Neuronal stem cell (in vitro differentiated cells): Measurements from ENCODE around the gene CST3.
A peak's percentile ranks its signal among the peaks of the same experiment; 100 is the strongest.

Experiments
- DNase-seq: peaks from one replicate; pipeline ENCODE4 v3.0.0-alpha.2; 2013; ENCODE audit warnings: low spot score
- H2AFZ ChIP-seq: one replicate; pipeline ENCODE4 v1.6.1; 2013; ENCODE audit warnings: mild to moderate bottlenecking, low read length, inconsistent platforms
- H2AK5ac ChIP-seq: 2 replicates; pipeline ENCODE4 v1.6.1; 2013; ENCODE audit warnings: low read depth, mild to moderate bottlenecking, inconsistent platforms, low read length, moderate library complexity, mixed read lengths
- H2BK120ac ChIP-seq: 2 replicates; pipeline ENCODE4 v1.6.1; 2013; ENCODE audit warnings: low read depth, mild to moderate bottlenecking, inconsistent platforms, low read length, moderate library complexity, mixed read lengths
- H2BK12ac ChIP-seq: one replicate; pipeline ENCODE4 v1.6.1; 2013; ENCODE audit warnings: low read length, inconsistent platforms
- H2BK15ac ChIP-seq: 2 replicates; pipeline ENCODE4 v1.6.1; 2013; ENCODE audit warnings: mild to moderate bottlenecking, low read length, inconsistent platforms, mixed read lengths
- H2BK5ac ChIP-seq: one replicate; pipeline ENCODE4 v1.6.1; 2013; ENCODE audit warnings: inconsistent platforms, mild to moderate bottlenecking, low read length, moderate library complexity
- H3K14ac ChIP-seq: one replicate; pipeline ENCODE4 v1.6.1; 2013; ENCODE audit warnings: low read length, inconsistent platforms
- H3K18ac ChIP-seq: 2 replicates; pipeline ENCODE4 v1.6.1; 2013; ENCODE audit warnings: low read length, inconsistent platforms
- H3K23ac ChIP-seq: 2 replicates; pipeline ENCODE4 v1.6.1; 2013; ENCODE audit warnings: low read depth, mild to moderate bottlenecking, mixed read lengths, low read length, inconsistent platforms; ENCODE audit not compliant: poor library complexity
- H3K27ac ChIP-seq: replicated peaks from 3 replicates; pipeline ENCODE4 v1.5.1; 2013; ENCODE audit warnings: low read length, inconsistent platforms
- H3K27me3 ChIP-seq, 3 experiments: 2 replicates each; pipeline ENCODE4 v1.6.1; 2013; ENCODE audit warnings: low read length in 3 of 3, mild to moderate bottlenecking in 2 of 3, inconsistent platforms in 1 of 3, low read depth in 1 of 3, mixed read lengths in 1 of 3, moderate library complexity in 1 of 3; ENCODE audit not compliant: control insufficient read depth in 3 of 3, insufficient read depth in 3 of 3
- H3K36me3 ChIP-seq, 2 donors: replicated peaks in 1 of 2; 2 replicates each; pipeline ENCODE4 v1.6.1; 2013; ENCODE audit warnings: low read length in 2 of 2; ENCODE audit not compliant: control insufficient read depth in 2 of 2, insufficient read depth in 2 of 2
- H3K4ac ChIP-seq: 2 replicates; pipeline ENCODE4 v1.6.1; 2013; ENCODE audit warnings: inconsistent platforms, mild to moderate bottlenecking, low read length, moderate library complexity
- H3K4me1 ChIP-seq, 2 donors: 1 replicate in 1 of 2; 2 replicates in 1 of 2; pipeline ENCODE4 v1.6.1; 2013; ENCODE audit warnings: low read length in 2 of 2, low read depth in 1 of 2; ENCODE audit not compliant: control insufficient read depth in 2 of 2, insufficient read depth in 1 of 2
- H3K4me2 ChIP-seq: one replicate; pipeline ENCODE4 v1.6.1; 2013; ENCODE audit warnings: mild to moderate bottlenecking, low read length, inconsistent platforms; ENCODE audit not compliant: insufficient read depth, poor library complexity, severe bottlenecking
- H3K4me3 ChIP-seq, 2 donors: 2 replicates each; pipeline ENCODE4 v1.5.1; 2013; ENCODE audit warnings: low read length in 2 of 2, mild to moderate bottlenecking in 2 of 2, inconsistent platforms in 1 of 2, moderate library complexity in 1 of 2
- H3K79me1 ChIP-seq: one replicate; pipeline ENCODE4 v1.6.1; 2013; ENCODE audit warnings: low read depth, mild to moderate bottlenecking, inconsistent platforms, low read length, moderate library complexity
- H3K9ac ChIP-seq: one replicate; pipeline ENCODE4 v1.6.1; 2013; ENCODE audit warnings: mild to moderate bottlenecking, low read depth, low read length, inconsistent platforms; ENCODE audit not compliant: poor library complexity
- H3K9me3 ChIP-seq, 2 donors: replicated peaks in 1 of 2; 2 replicates each; pipeline versions ENCODE3 to v1.6.1; 2013; ENCODE audit warnings: low read length in 2 of 2, mild to moderate bottlenecking in 2 of 2, inconsistent platforms in 1 of 2, low read depth in 1 of 2, mixed read lengths in 1 of 2, moderate library complexity in 1 of 2; ENCODE audit not compliant: control insufficient read depth in 2 of 2, insufficient read depth in 1 of 2
- H4K8ac ChIP-seq: one replicate; pipeline ENCODE4 v1.6.1; 2013; ENCODE audit warnings: low read depth, mild to moderate bottlenecking, inconsistent platforms, low read length, moderate library complexity
- H4K91ac ChIP-seq: one replicate; pipeline ENCODE4 v1.6.1; 2013; ENCODE audit warnings: low read length, low read depth, mild to moderate bottlenecking, inconsistent platforms; ENCODE audit not compliant: poor library complexity
- WGBS, 2 donors: extraction: QIAGEN DNeasy Blood & Tissue Kit; methylation state at CpG; one replicate each; pipeline ENCODE4 v1.1.7; 2013; ENCODE audit warnings: missing lambda C conversion rate in 2 of 2, mixed read lengths in 1 of 2; ENCODE audit not compliant: insufficient read length in 2 of 2, insufficient replicate concordance in 1 of 2; ENCODE audit errors: extremely low coverage in 2 of 2; 5-methylcytosine and 5-hydroxymethylcytosine counted together

Gene CST3

GRCh38 chr20:23654000-23654399, 16.2 kb upstream of the CST3 start:
- H3K27ac ChIP-seq, result no peak overlapping the region
- no peak overlapping the region for H4K8ac ChIP-seq
- WGBS, 2 donors, result no CpG with 5 or more reads among the region's 2 CpGs
- H3K79me1 ChIP-seq, result no peaks in the 10 kb centered on the region
- H3K9me3 ChIP-seq, result no peaks in the 10 kb centered on the region
- no peaks in the 10 kb centered on the region for H3K36me3 ChIP-seq
- H2BK15ac ChIP-seq, result no peak overlapping the region
- H2AK5ac ChIP-seq, result no peak overlapping the region
- no peak overlapping the region for H3K14ac ChIP-seq
- no peak overlapping the region for H3K9ac ChIP-seq
- peaks cover 0 to 44% (median 0%) of the 10 kb centered on the region in 3 experiments for H3K27me3 ChIP-seq
- H3K4me1 ChIP-seq, result no peaks in the 10 kb centered on the region
- H2AFZ ChIP-seq, result no peak overlapping the region
- no peak overlapping the region for H2BK12ac ChIP-seq
- H3K4ac ChIP-seq, result no peak overlapping the region
- no peak overlapping the region for H3K23ac ChIP-seq
- no peak overlapping the region for H3K4me2 ChIP-seq
- H3K18ac ChIP-seq, result no peak overlapping the region
- no peak overlapping the region for H2BK5ac ChIP-seq
- no peak for DNase-seq
- no peak overlapping the region for H2BK120ac ChIP-seq
- no peak overlapping the region for H3K4me3 ChIP-seq
- no peak overlapping the region for H4K91ac ChIP-seq

GRCh38 chr20:23653400-23653938, 15.7 kb upstream of the CST3 start:
- Histone ChIP-seq H3K23ac (no peak overlapping the region), H3K27me3 (peaks cover 0 to 43% (median 0%) of the 10 kb centered on the region in 3 experiments)
- DNase-seq, result no peak

GRCh38 chr20:23652926-23653325, 15.2 kb upstream of the CST3 start:
- H4K8ac ChIP-seq, result no peak overlapping the region
- no peak overlapping the region for H3K27ac ChIP-seq
- H3K36me3 ChIP-seq, result no peaks in the 10 kb centered on the region
- H3K14ac ChIP-seq, result no peak overlapping the region
- no peak overlapping the region for H2AK5ac ChIP-seq
- no peak overlapping the region for H2AFZ ChIP-seq
- H2BK12ac ChIP-seq, result no peak overlapping the region
- H3K23ac ChIP-seq, result no peak overlapping the region
- DNase-seq, result no peak
- H3K18ac ChIP-seq, result no peak overlapping the region
- no peak overlapping the region for H3K9ac ChIP-seq
- H3K4me3 ChIP-seq, result no peak overlapping the region
- no peaks in the 10 kb centered on the region for H3K9me3 ChIP-seq
- H2BK5ac ChIP-seq, result no peak overlapping the region
- no peaks in the 10 kb centered on the region for H3K4me1 ChIP-seq
- H3K4me2 ChIP-seq, result no peak overlapping the region
- no peak overlapping the region for H3K4ac ChIP-seq
- WGBS, 2 donors, result no CpG with 5 or more reads among the region's 2 CpGs
- H3K79me1 ChIP-seq, result no peaks in the 10 kb centered on the region
- no peak overlapping the region for H2BK15ac ChIP-seq
- H3K27me3 ChIP-seq, result peaks cover 0 to 37% (median 0%) of the 10 kb centered on the region in 3 experiments
- no peak overlapping the region for H2BK120ac ChIP-seq
- H4K91ac ChIP-seq, result no peak overlapping the region

More at GRCh38 chr20:23653400-23653938, 15.7 kb upstream of the CST3 start:
- Histone ChIP-seq H3K4me2 (no peak overlapping the region), H2BK120ac (no peak overlapping the region), H2AK5ac (no peak overlapping the region), H3K4me3 (no peak overlapping the region), H3K14ac (no peak overlapping the region), H3K4ac (no peak overlapping the region), H3K36me3 (no peaks in the 10 kb centered on the region), H3K79me1 (no peaks in the 10 kb centered on the region), H2BK15ac (no peak overlapping the region), H2BK5ac (no peak overlapping the region), H3K4me1 (no peaks in the 10 kb centered on the region), H2AFZ (no peak overlapping the region), H3K9me3 (no peaks in the 10 kb centered on the region), H3K27ac (no peak overlapping the region), H4K8ac (no peak overlapping the region), H2BK12ac (no peak overlapping the region), H3K9ac (no peak overlapping the region), H4K91ac (no peak overlapping the region), H3K18ac (peak overlapping the region; percentile 65)
- WGBS, 2 donors, result no CpG with 5 or more reads among the region's 3 CpGs

- Histone ChIP-seq H2BK12ac (no peak overlapping the region), H2BK15ac (no peak overlapping the region), H3K36me3 (no peaks in the 10 kb centered on the region), H2BK120ac (no peak overlapping the region), H3K9me3 (no peaks in the 10 kb centered on the region), H3K4me2 (no peak overlapping the region), H3K4me1 (no peaks in the 10 kb centered on the region), H3K9ac (no peak overlapping the region), H2AFZ (no peak overlapping the region), H4K91ac (no peak overlapping the region), H3K4ac (no peak overlapping the region), H3K23ac (no peak overlapping the region), H3K27me3 (peaks cover 0 to 33% (median 0%) of the 10 kb centered on the region in 3 experiments), H3K18ac (no peak overlapping the region), H2BK5ac (no peak overlapping the region), H3K14ac (no peak overlapping the region), H2AK5ac (no peak overlapping the region), H4K8ac (no peak overlapping the region), H3K4me3 (no peak overlapping the region), H3K27ac (no peak overlapping the region), H3K79me1 (no peaks in the 10 kb centered on the region)
- DNase-seq, result no peak
Observed at GRCh38 chr20:23652371-23652770, 14.6 kb upstream of the CST3 start.
